GM12878 (cell line): ENCODE data around the gene CYSRT1. TPM values are rescaled to one million over a fixed set of nuclear protein-coding genes. Genes with fewer than 3 reads are reported as not detected.
A peak's percentile ranks its signal among the peaks of the same experiment; 100 is the strongest.

Source experiments
- ATAC-seq: fragments of 200-7000 bp; cut with Tn5 transposase; 3 replicates; pipeline ENCODE4 v1.9.1; 2020; ENCODE audit warnings: mild to moderate bottlenecking, moderate library complexity
- BruUV-seq: library from RNA; stranded (reverse); fragments of 400-500 nt; replicated peaks from 2 replicates; lab custom pipeline; 2021; lab: Mats Ljungman, UMichigan
- CTCF ChIA-PET: fragments of 300-600 bp; sonication (Branson Sonifier 250); formaldehyde crosslinking; extraction: SDS; loops from one replicate; lab custom pipeline; 2021; ENCODE audit warnings: inconsistent platforms; lab: Yijun Ruan, JAX
- POLR2A ChIA-PET: fragments of 350-600 bp; formaldehyde crosslinking; extraction: SDS; loops from one replicate; lab custom pipeline; 2021; ENCODE audit warnings: inconsistent platforms; lab: Charles Lee
- RAD21 ChIA-PET: fragments of 300-600 bp; sonication (Branson Sonifier 250); formaldehyde crosslinking; loops from one replicate; lab custom pipeline; 2023; ENCODE audit warnings: antibody characterized with exemption; ENCODE audit not compliant: unreplicated experiment; lab: Charles Lee
- SMC1A ChIA-PET: fragments of 300-600 bp; sonication (Branson Sonifier 250); formaldehyde crosslinking; loops from one replicate; lab custom pipeline; 2023; ENCODE audit not compliant: unreplicated experiment, uncharacterized antibody; lab: Charles Lee
- DNase-seq: peaks from one replicate; pipeline ENCODE4 v3.0.0-alpha.2; 2011; ENCODE audit warnings: low read depth, low spot score
- FAIRE-seq: peaks from 3 replicates; lab custom pipeline; 2011; peaks lifted over from hg19 to GRCh38; lab: Jason Lieb, UNC
- H2AFZ ChIP-seq: 2 replicates; pipeline ENCODE4 v1.6.0; 2011; ENCODE audit warnings: low read depth, low read length, control low read depth; ENCODE audit not compliant: control insufficient read depth
- H3K27ac ChIP-seq: 2 replicates; pipeline ENCODE4 v1.5.1; 2011; ENCODE audit warnings: control low read depth; ENCODE audit not compliant: control insufficient read depth, insufficient read depth
- H3K27me3 ChIP-seq, 2 experiments: replicated peaks in 1 of 2; 2 replicates each; pipeline versions ENCODE4 v1.6.0 to v1.6.1; 2011; ENCODE audit warnings: low read length in 1 of 2; ENCODE audit not compliant: control insufficient read depth in 2 of 2, insufficient read depth in 2 of 2
- H3K36me3 ChIP-seq, 2 experiments: 2 replicates each; pipeline ENCODE4 v1.5.1; 2011; ENCODE audit warnings: low read length in 1 of 2; ENCODE audit not compliant: control insufficient read depth in 2 of 2, insufficient read depth in 2 of 2
- H3K4me1 ChIP-seq: 2 replicates; pipeline ENCODE4 v1.6.1; 2011; ENCODE audit warnings: mild to moderate bottlenecking, low read length, moderate library complexity, mixed read lengths; ENCODE audit not compliant: control insufficient read depth, insufficient read depth
- H3K4me2 ChIP-seq: 2 replicates; pipeline ENCODE4 v1.6.0; 2011; ENCODE audit warnings: control low read depth; ENCODE audit not compliant: control insufficient read depth, insufficient read depth
- H3K4me3 ChIP-seq: fragments of 200-600 bp; sonication (generic); 2 replicates; pipeline ENCODE4 v1.5.1; 2016
- H3K79me2 ChIP-seq: 2 replicates; pipeline ENCODE4 v1.6.0; 2011; ENCODE audit warnings: low read length; ENCODE audit not compliant: control insufficient read depth, insufficient read depth
- H3K9ac ChIP-seq: 2 replicates; pipeline ENCODE4 v1.8.0; 2011; ENCODE audit warnings: low read length, control low read depth, mixed read lengths; ENCODE audit not compliant: control insufficient read depth, insufficient read depth
- H3K9me3 ChIP-seq: replicated peaks from 3 replicates; pipeline ENCODE4 v1.5.1; 2011; ENCODE audit warnings: mild to moderate bottlenecking, low read length; ENCODE audit not compliant: control insufficient read depth, insufficient read depth
- H4K20me1 ChIP-seq: 2 replicates; pipeline ENCODE4 v1.6.0; 2011; ENCODE audit not compliant: control insufficient read depth, insufficient read depth
- BACH1 ChIP-seq: fragments of 450-650 bp; IDR thresholded peaks from 2 replicates; pipeline ENCODE4 v1.6.1; 2017; ENCODE audit warnings: mild to moderate bottlenecking, borderline replicate concordance
- BHLHE40 ChIP-seq, 2 experiments: fragments of 450-650 bp in 1 of 2; IDR thresholded peaks; 2 replicates each; pipeline ENCODE4 v1.6.1; 2011 to 2017; ENCODE audit warnings: low read depth in 2 of 2, borderline replicate concordance in 1 of 2, improper control_type of control experiment in 1 of 2, low read length in 1 of 2, mild to moderate bottlenecking in 1 of 2
- BRCA1 ChIP-seq: IDR thresholded peaks from 2 replicates; pipeline ENCODE4 v1.6.1; 2011; ENCODE audit warnings: low read depth, low read length, improper control_type of control experiment
- CBFB ChIP-seq: IDR thresholded peaks from 2 replicates; pipeline ENCODE4 v1.6.1; 2016; ENCODE audit warnings: antibody characterized with exemption, low read depth
- CHD4 ChIP-seq: fragments of 200-600 bp; sonication (generic); IDR thresholded peaks from 2 replicates; pipeline ENCODE4 v1.6.1; 2016; ENCODE audit warnings: mild to moderate bottlenecking
- EP300 ChIP-seq, 2 experiments: fragments of 150-350 bp in 1 of 2; IDR thresholded peaks; 2 replicates each; pipeline ENCODE4 v1.6.1; 2011 to 2012; ENCODE audit warnings: low read depth in 2 of 2, low read length in 2 of 2, borderline replicate concordance in 1 of 2, improper control_type of control experiment in 1 of 2, inconsistent platforms in 1 of 2; ENCODE audit not compliant: control insufficient read depth in 1 of 2
- POLR2A ChIP-seq: IDR thresholded peaks from 2 replicates; pipeline ENCODE4 v1.6.1; 2011; ENCODE audit warnings: low read depth, mild to moderate bottlenecking, low read length
- SMC3 ChIP-seq: IDR thresholded peaks from 2 replicates; pipeline ENCODE4 v1.6.1; 2011; ENCODE audit warnings: low read length, improper control_type of control experiment, borderline replicate concordance
- WRNIP1 ChIP-seq: IDR thresholded peaks from 2 replicates; pipeline ENCODE4 v1.6.1; 2011; ENCODE audit warnings: low read depth, low read length, improper control_type of control experiment, borderline replicate concordance
- YY1 ChIP-seq: IDR thresholded peaks from 2 replicates; pipeline ENCODE4 v1.6.1; 2011; ENCODE audit warnings: low read depth, mild to moderate bottlenecking, low read length
- WGBS: methylation state at CpG from one replicate; pipeline ENCODE4 v1.1.6; 2016; ENCODE audit warnings: low lambda C conversion rate; ENCODE audit not compliant: insufficient replicate concordance, insufficient coverage; ENCODE audit errors: missing lambda C conversion rate; 5-methylcytosine and 5-hydroxymethylcytosine counted together
- in situ Hi-C: fragments of 300-500 bp; cut with MboI; formaldehyde crosslinking; loops from 9 replicates; pipeline ENCODE4 v1.14.3; 2018; ENCODE audit warnings: mixed read lengths
- intact Hi-C: fragments of 100-400 bp; cut with micrococcal nuclease; formaldehyde crosslinking; loops from one replicate; pipeline ENCODE4 v1.14.2; 2022; ENCODE audit not compliant: unreplicated experiment
- polyA plus RNA-seq, 11 experiments: library from polyadenylated mRNA; depleted of rRNA in 4 of 11; unstranded in 6 of 11; stranded (reverse) in 5 of 11; fragments of >200 nt; fragmentation: Nextera tagmentation in 4 of 11; fragmentation: Illumina TruSeq in 1 of 11; extraction: Ambion mirVana in 4 of 11; extraction: Trizol in 1 of 11; gene quantifications; 1 replicate in 1 of 11; 2 replicates in 10 of 11; pipeline versions ENCODE4 v1.2.1 to v1.2.3, GENCODE V29; 2011 to 2016; ENCODE audit warnings: inconsistent platforms in 2 of 11, missing spikeins in 2 of 11, low read depth in 1 of 11
- total RNA-seq, 4 experiments: library from RNA; depleted of rRNA in 3 of 4; stranded (reverse); fragments of >200 nt in 3 of 4; fragmentation: Illumina TruSeq in 1 of 4; extraction: Trizol in 1 of 4; gene quantifications; 2 replicates each; pipeline versions ENCODE4 v1.2.1 to v1.2.3, GENCODE V29; 2013 to 2021
- TF ChIP-seq, protein P1 (sequence below): IDR thresholded peaks from 2 replicates; pipeline ENCODE4 v1.6.1; 2012; ENCODE audit warnings: low read length, inconsistent platforms
- TF ChIP-seq, protein P2 (sequence below), 3 experiments: IDR thresholded peaks in 2 of 3; conservative IDR thresholded peaks in 1 of 3; 2 replicates each; pipeline ENCODE4 v1.5.1; 2011; ENCODE audit warnings: low read depth in 3 of 3, low read length in 3 of 3, mild to moderate bottlenecking in 3 of 3, control low read depth in 2 of 3, moderate library complexity in 2 of 3, inconsistent platforms in 1 of 3, mixed read lengths in 1 of 3; ENCODE audit not compliant: control insufficient read depth in 2 of 3, insufficient read depth in 1 of 3; ENCODE audit errors: extremely low read depth in 1 of 3
- TF ChIP-seq, protein P3 (sequence below): fragments of 450-650 bp; IDR thresholded peaks from 2 replicates; pipeline ENCODE4 v1.6.1; 2018; ENCODE audit warnings: borderline replicate concordance, mild to moderate bottlenecking; ENCODE audit not compliant: partially characterized antibody

CYSRT1 gene
- total and polyA plus RNA-seq, 10 of the 15 experiments (the other 5 are each of a cell fraction or from before 2014, with no cell fraction given) = 0.24 to 3.6 (median 0.97) TPM; not detected in 1

DNA sequence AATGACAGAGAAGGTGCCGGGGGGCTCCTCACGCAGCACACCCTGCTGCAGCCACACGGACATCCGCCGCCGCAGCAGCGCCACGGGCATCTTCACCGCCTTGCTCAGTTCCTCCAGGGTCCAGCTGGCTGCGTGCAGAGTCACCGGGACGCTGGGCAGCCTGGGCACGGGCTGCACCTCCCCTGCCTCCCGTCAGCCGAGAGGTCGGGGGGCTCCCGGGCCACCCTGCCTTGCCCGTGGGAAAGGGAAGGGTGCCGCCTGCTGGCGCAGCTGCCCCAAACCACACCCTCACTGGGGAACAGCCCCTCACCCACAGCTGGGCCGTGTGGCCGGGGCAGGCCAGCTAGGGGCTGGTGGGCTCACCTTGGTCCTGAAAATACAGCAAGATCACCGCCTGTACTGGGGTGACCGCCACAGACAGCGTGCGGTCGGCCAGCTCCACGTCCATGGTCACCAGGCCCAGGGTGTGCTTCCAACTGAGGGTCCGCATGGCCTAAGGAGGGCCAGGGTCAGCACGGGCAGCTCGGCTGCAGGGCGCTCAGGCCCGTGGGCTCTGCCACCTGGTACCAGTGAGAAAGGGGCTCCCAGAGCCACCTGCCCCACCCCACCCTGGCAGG is 49.5 kb upstream of the CYSRT1 start:
- peaks cover 0 to 5% of the 10 kb centered on the region in 2 experiments; a peak in 2 of 4 replicates for H3K36me3 ChIP-seq
- no peak overlapping the region for H3K4me3 ChIP-seq
- intact Hi-C loops (no loop called here), in situ Hi-C loops (no loop called here)
- no peaks in the 10 kb centered on the region for H4K20me1 ChIP-seq
- no peak overlapping the region for H3K4me2 ChIP-seq
- H3K27ac ChIP-seq = no peak overlapping the region
- POLR2A ChIA-PET = interaction anchor here (1.2 to 2.1 kb wide), 2 partner anchors 19 to 25 kb away, joined by 3 to 9 read pairs; no protein-coding TSS in a partner anchor
- SMC1A ChIA-PET = no interaction called here
- ATAC-seq (peak; percentile 50), FAIRE-seq (no peak), DNase-seq (no peak)
- H3K4me1 ChIP-seq = no peaks in the 10 kb centered on the region
- BruUV-seq = no TSS peak
- 60% methylated on average over 33 of the region's 33 CpGs for WGBS
- TF ChIP-seq SMC3 = peak; percentile 25; the same call in 1 of the 2 replicates
- no peak for TF ChIP-seq BRCA1
- peak in 1 of 2 experiments; percentile 37; a peak in 1 of 4 replicates for TF ChIP-seq BHLHE40 (IDR thresholded peaks at IDR 0.05; ENCODE audit: borderline replicate concordance in 1 of 2, low read depth in 2 of 2, low read length in 1 of 2)
- TF ChIP-seq, protein P1, sequence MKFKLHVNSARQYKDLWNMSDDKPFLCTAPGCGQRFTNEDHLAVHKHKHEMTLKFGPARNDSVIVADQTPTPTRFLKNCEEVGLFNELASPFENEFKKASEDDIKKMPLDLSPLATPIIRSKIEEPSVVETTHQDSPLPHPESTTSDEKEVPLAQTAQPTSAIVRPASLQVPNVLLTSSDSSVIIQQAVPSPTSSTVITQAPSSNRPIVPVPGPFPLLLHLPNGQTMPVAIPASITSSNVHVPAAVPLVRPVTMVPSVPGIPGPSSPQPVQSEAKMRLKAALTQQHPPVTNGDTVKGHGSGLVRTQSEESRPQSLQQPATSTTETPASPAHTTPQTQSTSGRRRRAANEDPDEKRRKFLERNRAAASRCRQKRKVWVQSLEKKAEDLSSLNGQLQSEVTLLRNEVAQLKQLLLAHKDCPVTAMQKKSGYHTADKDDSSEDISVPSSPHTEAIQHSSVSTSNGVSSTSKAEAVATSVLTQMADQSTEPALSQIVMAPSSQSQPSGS = no peak
- no peak for TF ChIP-seq WRNIP1
- no peak for TF ChIP-seq EP300 (IDR thresholded peaks at IDR 0.05; ENCODE audit: borderline replicate concordance in 1 of 2, control insufficient read depth in 1 of 2, low read depth in 2 of 2, low read length in 2 of 2)
- TF ChIP-seq CHD4 = no peak
- TF ChIP-seq BACH1 = no peak
- TF ChIP-seq POLR2A = peak; percentile 31; the same call in 1 of the 2 replicates
- TF ChIP-seq, protein P2, sequence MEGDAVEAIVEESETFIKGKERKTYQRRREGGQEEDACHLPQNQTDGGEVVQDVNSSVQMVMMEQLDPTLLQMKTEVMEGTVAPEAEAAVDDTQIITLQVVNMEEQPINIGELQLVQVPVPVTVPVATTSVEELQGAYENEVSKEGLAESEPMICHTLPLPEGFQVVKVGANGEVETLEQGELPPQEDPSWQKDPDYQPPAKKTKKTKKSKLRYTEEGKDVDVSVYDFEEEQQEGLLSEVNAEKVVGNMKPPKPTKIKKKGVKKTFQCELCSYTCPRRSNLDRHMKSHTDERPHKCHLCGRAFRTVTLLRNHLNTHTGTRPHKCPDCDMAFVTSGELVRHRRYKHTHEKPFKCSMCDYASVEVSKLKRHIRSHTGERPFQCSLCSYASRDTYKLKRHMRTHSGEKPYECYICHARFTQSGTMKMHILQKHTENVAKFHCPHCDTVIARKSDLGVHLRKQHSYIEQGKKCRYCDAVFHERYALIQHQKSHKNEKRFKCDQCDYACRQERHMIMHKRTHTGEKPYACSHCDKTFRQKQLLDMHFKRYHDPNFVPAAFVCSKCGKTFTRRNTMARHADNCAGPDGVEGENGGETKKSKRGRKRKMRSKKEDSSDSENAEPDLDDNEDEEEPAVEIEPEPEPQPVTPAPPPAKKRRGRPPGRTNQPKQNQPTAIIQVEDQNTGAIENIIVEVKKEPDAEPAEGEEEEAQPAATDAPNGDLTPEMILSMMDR (IDR thresholded peaks at IDR 0.05 in 2 of 3, conservative IDR thresholded peaks at IDR 0.05 in 1 of 3; ENCODE audit: control insufficient read depth in 2 of 3, extremely low read depth in 1 of 3, insufficient read depth in 1 of 3, low read depth in 3 of 3, low read length in 3 of 3) = peak in 2 of 3 experiments; percentile 35 to 55; a peak in 4 of 6 replicates
- no peak for TF ChIP-seq YY1
- no peak for TF ChIP-seq CBFB
- TF ChIP-seq, protein P3, sequence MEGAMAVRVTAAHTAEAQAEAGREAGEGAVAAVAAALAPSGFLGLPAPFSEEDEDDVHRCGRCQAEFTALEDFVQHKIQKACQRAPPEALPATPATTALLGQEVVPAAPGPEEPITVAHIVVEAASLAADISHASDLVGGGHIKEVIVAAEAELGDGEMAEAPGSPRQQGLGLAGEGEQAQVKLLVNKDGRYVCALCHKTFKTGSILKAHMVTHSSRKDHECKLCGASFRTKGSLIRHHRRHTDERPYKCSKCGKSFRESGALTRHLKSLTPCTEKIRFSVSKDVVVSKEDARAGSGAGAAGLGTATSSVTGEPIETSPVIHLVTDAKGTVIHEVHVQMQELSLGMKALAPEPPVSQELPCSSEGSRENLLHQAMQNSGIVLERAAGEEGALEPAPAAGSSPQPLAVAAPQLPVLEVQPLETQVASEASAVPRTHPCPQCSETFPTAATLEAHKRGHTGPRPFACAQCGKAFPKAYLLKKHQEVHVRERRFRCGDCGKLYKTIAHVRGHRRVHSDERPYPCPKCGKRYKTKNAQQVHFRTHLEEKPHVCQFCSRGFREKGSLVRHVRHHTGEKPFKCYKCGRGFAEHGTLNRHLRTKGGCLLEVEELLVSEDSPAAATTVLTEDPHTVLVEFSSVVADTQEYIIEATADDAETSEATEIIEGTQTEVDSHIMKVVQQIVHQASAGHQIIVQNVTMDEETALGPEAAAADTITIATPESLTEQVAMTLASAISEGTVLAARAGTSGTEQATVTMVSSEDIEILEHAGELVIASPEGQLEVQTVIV = no peak
- CTCF ChIA-PET = interaction anchor here (0.8 to 2.4 kb wide), 6 partner anchors 23 to 80 kb away, joined by 3 to 13 read pairs (median 4); partner anchors contain the start of gene RNF224
- H3K27me3 ChIP-seq = no peaks in the 10 kb centered on the region; a peak in 1 of 4 replicates
- H3K79me2 ChIP-seq = no peaks in the 10 kb centered on the region
- H3K9me3 ChIP-seq = no peaks in the 10 kb centered on the region
- no peak overlapping the region for H3K9ac ChIP-seq
- RAD21 ChIA-PET = no interaction called here
- no peak overlapping the region for H2AFZ ChIP-seq
